HEK293T (cell line): ENCODE results near the gene NOL12.
A peak's percentile ranks its signal among the peaks of the same experiment; 100 is the strongest.

ENCODE experiments used
- ARNT ChIP-seq: fragments of 450-650 bp; IDR thresholded peaks from 2 replicates; pipeline ENCODE4 v1.6.1; 2017; ENCODE audit warnings: mild to moderate bottlenecking
- BHLHE40 ChIP-seq: fragments of 450-650 bp; IDR thresholded peaks from 2 replicates; pipeline ENCODE4 v1.6.1; 2016; ENCODE audit warnings: mild to moderate bottlenecking, moderate library complexity, borderline replicate concordance
- ELF4 ChIP-seq: fragments of 450-650 bp; IDR thresholded peaks from 2 replicates; pipeline ENCODE4 v1.6.1; 2017; ENCODE audit warnings: antibody characterized with exemption
- FOXA1 ChIP-seq: fragments of 450-650 bp; IDR thresholded peaks from 2 replicates; pipeline ENCODE4 v1.6.1; 2016; ENCODE audit warnings: mild to moderate bottlenecking
- FOXK2 ChIP-seq: fragments of 450-650 bp; IDR thresholded peaks from 2 replicates; pipeline ENCODE4 v1.6.1; 2016; ENCODE audit warnings: mild to moderate bottlenecking
- FOXM1 ChIP-seq: fragments of 450-650 bp; IDR thresholded peaks from 2 replicates; pipeline ENCODE4 v1.6.1; 2017; ENCODE audit warnings: mild to moderate bottlenecking, borderline replicate concordance
- HDGF ChIP-seq: fragments of 450-650 bp; IDR thresholded peaks from 2 replicates; pipeline ENCODE4 v1.6.1; 2017; ENCODE audit warnings: antibody characterized with exemption, borderline replicate concordance
- L3MBTL2 ChIP-seq: fragments of 450-650 bp; conservative IDR thresholded peaks from 2 replicates; pipeline ENCODE4 v1.6.1; 2016; ENCODE audit warnings: mild to moderate bottlenecking
- LEF1 ChIP-seq: fragments of 450-650 bp; IDR thresholded peaks from 2 replicates; pipeline ENCODE4 v1.6.1; 2017; ENCODE audit warnings: mild to moderate bottlenecking, borderline replicate concordance
- SP1 ChIP-seq: fragments of 450-650 bp; IDR thresholded peaks from 2 replicates; pipeline ENCODE4 v1.6.1; 2017
- SUZ12 ChIP-seq: fragments of 450-650 bp; IDR thresholded peaks from 2 replicates; pipeline ENCODE4 v1.6.1; 2016; ENCODE audit warnings: mild to moderate bottlenecking
- TARDBP ChIP-seq: fragments of 450-650 bp; IDR thresholded peaks from 2 replicates; pipeline ENCODE4 v1.6.1; 2016
- TF ChIP-seq, protein P1 (sequence below): fragments of 450-650 bp; IDR thresholded peaks from 2 replicates; pipeline ENCODE4 v1.6.1; 2016

DNA sequence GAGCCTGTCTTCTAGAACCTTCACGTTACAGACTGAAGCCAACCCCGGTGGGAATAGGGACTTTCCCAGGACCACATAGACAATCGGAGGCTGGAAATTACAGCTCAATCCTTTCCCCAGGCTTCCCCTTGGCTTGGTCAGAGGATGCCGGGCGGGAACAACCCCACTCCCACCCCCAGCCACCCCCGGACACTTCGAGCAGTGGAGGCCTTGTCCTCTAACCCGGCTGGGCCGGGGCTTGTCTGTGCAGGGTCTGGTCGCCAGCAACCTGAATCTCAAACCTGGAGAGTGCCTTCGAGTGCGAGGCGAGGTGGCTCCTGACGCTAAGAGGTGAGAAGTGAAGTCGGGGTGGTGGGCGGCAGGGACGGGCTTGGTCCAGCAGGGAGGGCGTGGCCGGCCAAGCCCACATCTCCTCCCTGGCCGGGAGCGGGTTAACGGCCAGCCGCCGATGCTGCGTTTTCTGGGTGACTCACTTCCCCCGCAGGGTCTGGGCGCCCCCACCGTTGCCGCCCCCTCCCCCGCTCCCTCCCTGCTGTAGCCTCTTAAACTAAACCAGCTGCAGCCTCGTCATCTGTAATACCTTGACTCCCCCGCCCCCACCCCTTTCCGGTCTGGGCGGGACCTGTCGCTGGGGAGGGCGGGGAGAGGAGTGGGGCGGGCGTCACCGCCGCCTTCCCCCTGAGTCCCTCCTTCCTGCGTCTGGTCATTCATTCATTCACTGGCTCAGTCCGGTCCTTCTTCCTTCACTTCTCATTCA is 9.2 kb upstream of the NOL12 start:
- TF ChIP-seq FOXM1 (no peak), FOXA1 (no peak), TARDBP (no peak), HDGF (no peak), ARNT (no peak), BHLHE40 (no peak), SP1 (no peak), FOXK2 (no peak), L3MBTL2 (peak; percentile 79), ELF4 (no peak), LEF1 (no peak), SUZ12 (no peak)
- TF ChIP-seq, protein P1, sequence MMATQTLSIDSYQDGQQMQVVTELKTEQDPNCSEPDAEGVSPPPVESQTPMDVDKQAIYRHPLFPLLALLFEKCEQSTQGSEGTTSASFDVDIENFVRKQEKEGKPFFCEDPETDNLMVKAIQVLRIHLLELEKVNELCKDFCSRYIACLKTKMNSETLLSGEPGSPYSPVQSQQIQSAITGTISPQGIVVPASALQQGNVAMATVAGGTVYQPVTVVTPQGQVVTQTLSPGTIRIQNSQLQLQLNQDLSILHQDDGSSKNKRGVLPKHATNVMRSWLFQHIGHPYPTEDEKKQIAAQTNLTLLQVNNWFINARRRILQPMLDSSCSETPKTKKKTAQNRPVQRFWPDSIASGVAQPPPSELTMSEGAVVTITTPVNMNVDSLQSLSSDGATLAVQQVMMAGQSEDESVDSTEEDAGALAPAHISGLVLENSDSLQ = no peak
